HepG2 (cell line): ENCODE results near the gene KRT79. TPM values are rescaled to one million over a fixed set of nuclear protein-coding genes. Genes with fewer than 3 reads are reported as not detected.

Experiments used
- ATAC-seq: fragments of 200-7000 bp; cut with Tn5 transposase; 3 replicates; pipeline ENCODE4 v1.9.1; 2020; ENCODE audit warnings: mild to moderate bottlenecking, moderate library complexity
- BruUV-seq: library from RNA; stranded (reverse); fragments of 400-500 nt; replicated peaks from 2 replicates; lab custom pipeline; 2021; lab: Mats Ljungman, UMichigan
- CTCF ChIA-PET: fragments of 300-600 bp; formaldehyde crosslinking; extraction: SDS; loops from one replicate; lab custom pipeline; 2021; ENCODE audit warnings: low total read pairs, inconsistent platforms, low intra/inter-chr PET ratio; lab: Yijun Ruan, JAX
- POLR2A ChIA-PET: fragments of 350-600 bp; sonication (Branson Sonifier 250); formaldehyde crosslinking; loops from one replicate; lab custom pipeline; 2020; ENCODE audit warnings: antibody characterized with exemption, inconsistent platforms; lab: Yijun Ruan, JAX
- DNase-seq: peaks from one replicate; pipeline ENCODE4 v3.0.0-alpha.2; 2015; ENCODE audit warnings: low spot score
- FAIRE-seq: peaks from 3 replicates; lab custom pipeline; 2011; peaks lifted over from hg19 to GRCh38; lab: Jason Lieb, UNC
- H2AFZ ChIP-seq: one replicate; pipeline ENCODE4 v1.6.1; 2011; ENCODE audit warnings: low read length, inconsistent platforms
- H3K27ac ChIP-seq: fragments of 300-600 bp; 3 replicates; pipeline ENCODE4 v1.8.0; 2011; ENCODE audit warnings: mixed run types, mild to moderate bottlenecking, mixed read lengths, low read length, inconsistent platforms; ENCODE audit not compliant: insufficient read depth; ENCODE audit errors: extremely low read length
- H3K27me3 ChIP-seq, 2 experiments: fragments of 200-600 bp in 1 of 2; 2 replicates in 1 of 2; 3 replicates in 1 of 2; pipeline versions ENCODE4 v1.6.0 to v1.8.0; 2011; ENCODE audit warnings: low read length in 2 of 2, mild to moderate bottlenecking in 2 of 2, moderate library complexity in 2 of 2, inconsistent platforms in 1 of 2; ENCODE audit not compliant: insufficient read depth in 2 of 2, control insufficient read depth in 1 of 2
- H3K36me3 ChIP-seq, 2 experiments: fragments of 200-600 bp in 1 of 2; replicated peaks in 1 of 2; 2 replicates in 1 of 2; 3 replicates in 1 of 2; pipeline versions ENCODE4 v1.5.1 to v1.8.0; 2011; ENCODE audit warnings: low read length in 2 of 2, inconsistent platforms in 1 of 2; ENCODE audit not compliant: insufficient read depth in 2 of 2, control insufficient read depth in 1 of 2
- H3K4me1 ChIP-seq: 2 replicates; pipeline ENCODE4 v1.5.1; 2012; ENCODE audit warnings: low read length, inconsistent platforms; ENCODE audit not compliant: insufficient read depth
- H3K4me2 ChIP-seq: 2 replicates; pipeline ENCODE4 v1.6.0; 2011; ENCODE audit warnings: low read depth, low read length, inconsistent platforms
- H3K4me3 ChIP-seq, 3 experiments: fragments of 200-600 bp in 1 of 3; sonication (generic), shearing (Covaris generic) in 1 of 3; replicated peaks in 1 of 3; 2 replicates each; pipeline ENCODE4 v1.5.1; 2011 to 2016; ENCODE audit warnings: low read length in 3 of 3, inconsistent platforms in 2 of 3, low read depth in 2 of 3, mild to moderate bottlenecking in 2 of 3, control low read depth in 1 of 3, mixed read lengths in 1 of 3; ENCODE audit not compliant: insufficient read depth in 1 of 3
- H3K79me2 ChIP-seq: one replicate; pipeline ENCODE4 v1.6.1; 2011; ENCODE audit warnings: low read length, inconsistent platforms; ENCODE audit not compliant: insufficient read depth
- H3K9ac ChIP-seq: 2 replicates; pipeline ENCODE4 v1.6.0; 2011; ENCODE audit warnings: mild to moderate bottlenecking, low read depth, low read length, inconsistent platforms; ENCODE audit not compliant: insufficient read depth
- H3K9me3 ChIP-seq: 2 replicates; pipeline ENCODE4 v1.5.1; 2012; ENCODE audit warnings: mild to moderate bottlenecking, low read length
- H4K20me1 ChIP-seq: 2 replicates; pipeline ENCODE4 v1.6.0; 2011; ENCODE audit warnings: inconsistent platforms, mild to moderate bottlenecking, low read length, moderate library complexity; ENCODE audit not compliant: insufficient read depth
- ARHGAP35 ChIP-seq: sonication (generic); formaldehyde crosslinking; IDR thresholded peaks from 2 replicates; pipeline ENCODE4 v1.9.0; 2022; ENCODE audit warnings: mild to moderate bottlenecking, inconsistent platforms, moderate library complexity, missing genetic modification reagents, borderline replicate concordance
- ARNT ChIP-seq: fragments of 450-650 bp; IDR thresholded peaks from 2 replicates; pipeline ENCODE4 v1.6.1; 2017
- ARNTL ChIP-seq: sonication (generic); formaldehyde crosslinking; IDR thresholded peaks from 2 replicates; pipeline ENCODE4 v1.4.0; 2020; ENCODE audit warnings: mild to moderate bottlenecking, missing genetic modification reagents
- CEBPG ChIP-seq: IDR thresholded peaks from 2 replicates; pipeline ENCODE4 v1.6.1; 2016
- DRAP1 ChIP-seq: IDR thresholded peaks from 2 replicates; pipeline ENCODE4 v1.6.1; 2016; ENCODE audit warnings: missing genetic modification reagents, missing compliant biosample characterization
- HNF4A ChIP-seq: sonication (generic); formaldehyde crosslinking; IDR thresholded peaks from 2 replicates; pipeline ENCODE4 v1.4.0; 2020; ENCODE audit warnings: missing genetic modification reagents
- MLXIP ChIP-seq: sonication (generic); formaldehyde crosslinking; IDR thresholded peaks from 2 replicates; pipeline ENCODE4 v1.9.0; 2021; ENCODE audit warnings: missing genetic modification reagents, borderline replicate concordance
- MTF1 ChIP-seq: sonication (generic); formaldehyde crosslinking; IDR thresholded peaks from 2 replicates; pipeline ENCODE4 v1.5.0; 2020; ENCODE audit warnings: missing genetic modification reagents
- NCOA1 ChIP-seq: sonication (generic); formaldehyde crosslinking; IDR thresholded peaks from 2 replicates; pipeline ENCODE4 v1.9.0; 2021; ENCODE audit warnings: missing genetic modification reagents
- NFE2L2 ChIP-seq: fragments of 150-350 bp; IDR thresholded peaks from 2 replicates; pipeline ENCODE4 v1.6.1; 2014; ENCODE audit warnings: low read length
- PATZ1 ChIP-seq: sonication (generic); formaldehyde crosslinking; IDR thresholded peaks from 2 replicates; pipeline ENCODE4 v1.4.0; 2020; ENCODE audit warnings: missing genetic modification reagents
- PITX1 ChIP-seq: sonication (generic); formaldehyde crosslinking; IDR thresholded peaks from 2 replicates; pipeline ENCODE4 v1.5.1; 2020; ENCODE audit warnings: mild to moderate bottlenecking, missing genetic modification reagents
- SMAD3 ChIP-seq: sonication (generic); formaldehyde crosslinking; IDR thresholded peaks from 2 replicates; pipeline ENCODE4 v1.4.0; 2020; ENCODE audit warnings: missing genetic modification reagents
- ZBTB38 ChIP-seq: sonication (generic); formaldehyde crosslinking; IDR thresholded peaks from 2 replicates; pipeline ENCODE4 v1.5.1; 2020; ENCODE audit warnings: mild to moderate bottlenecking, missing genetic modification reagents
- ZBTB7B ChIP-seq: sonication (generic); formaldehyde crosslinking; IDR thresholded peaks from 2 replicates; pipeline ENCODE4 v1.4.0; 2020; ENCODE audit warnings: missing genetic modification reagents
- ZGPAT ChIP-seq: IDR thresholded peaks from 2 replicates; pipeline ENCODE4 v1.6.1; 2016; ENCODE audit warnings: mild to moderate bottlenecking
- ZNF12 ChIP-seq: sonication (generic); formaldehyde crosslinking; IDR thresholded peaks from 2 replicates; pipeline ENCODE4 v1.5.0; 2020; ENCODE audit warnings: missing genetic modification reagents
- ZNF691 ChIP-seq: sonication (generic); formaldehyde crosslinking; IDR thresholded peaks from 2 replicates; pipeline ENCODE4 v1.4.0; 2020; ENCODE audit warnings: missing genetic modification reagents, low read depth, mild to moderate bottlenecking, borderline replicate concordance
- WGBS: methylation state at CpG from one replicate; pipeline ENCODE4 v1.1.6; 2017; ENCODE audit warnings: low lambda C conversion rate; 5-methylcytosine and 5-hydroxymethylcytosine counted together
- in situ Hi-C: cut with HindIII; loops from 2 replicates; pipeline ENCODE4 v1.10.0; 2017; ENCODE audit warnings: low pct_unique_long_range_greater_than_20kb; ENCODE audit not compliant: extremely low pct_ligation_motif_present
- intact Hi-C: fragments of 100-400 bp; cut with micrococcal nuclease; formaldehyde crosslinking; loops from one replicate; pipeline ENCODE4 v1.10.0; 2022; ENCODE audit not compliant: unreplicated experiment
- polyA plus RNA-seq, 8 experiments: library from polyadenylated mRNA; depleted of rRNA in 3 of 8; stranded (reverse) in 7 of 8; unstranded in 1 of 8; fragments of >200 nt; fragmentation: Illumina TruSeq in 4 of 8; extraction: Trizol in 4 of 8; gene quantifications; 2 replicates each; pipeline versions ENCODE4 v1.2.1 to v1.2.3, GENCODE V29; 2011 to 2016; ENCODE audit warnings: low read depth in 4 of 8, missing spikeins in 1 of 8, mixed read lengths in 1 of 8; ENCODE audit not compliant: insufficient read depth in 1 of 8
- total RNA-seq, 5 experiments: library from RNA; depleted of rRNA; stranded (reverse); fragments of >200 nt; fragmentation: Illumina TruSeq; extraction: Trizol; gene quantifications; 2 replicates each; pipeline ENCODE4 v1.2.3, GENCODE V29; 2016; ENCODE audit warnings: low read depth in 1 of 5

KRT79 gene
- total and polyA plus RNA-seq, 2 of the 13 experiments (the other 11 are each of a cell fraction or from before 2014, with no cell fraction given): 0.09 TPM; not detected in 1

- no TSS peak for BruUV-seq
- CTCF ChIA-PET: no interaction called here
- no peak overlapping the region for H3K4me2 ChIP-seq
- H3K4me1 ChIP-seq: no peaks in the 10 kb centered on the region
- no peaks in the 10 kb centered on the region for H3K9me3 ChIP-seq
- no peak for FAIRE-seq
- no peaks in the 10 kb centered on the region for H3K79me2 ChIP-seq
- in situ Hi-C loops: no loop called here
- no peak for TF ChIP-seq HNF4A (CRISPR knock-in tag)
- TF ChIP-seq ZNF12: no peak
- TF ChIP-seq DRAP1 (CRISPR knock-in tag): no peak
- TF ChIP-seq ARNTL: no peak
- no peak for TF ChIP-seq NFE2L2
- TF ChIP-seq CEBPG (CRISPR knock-in tag): no peak
- TF ChIP-seq ZBTB7B: no peak
- TF ChIP-seq PATZ1: no peak
- TF ChIP-seq MTF1 (CRISPR knock-in tag): no peak
- no peak for TF ChIP-seq ZGPAT (CRISPR knock-in tag)
- TF ChIP-seq ZBTB38: no peak
- no peak for TF ChIP-seq ARHGAP35 (CRISPR knock-in tag)
- TF ChIP-seq NCOA1 (CRISPR knock-in tag): no peak
- no peak for TF ChIP-seq MLXIP (CRISPR knock-in tag)
- TF ChIP-seq ZNF691 (CRISPR knock-in tag): no peak
- TF ChIP-seq ARNT: no peak
- no peak for TF ChIP-seq SMAD3 (CRISPR knock-in tag)
- TF ChIP-seq PITX1: no peak
- H3K9ac ChIP-seq: no peak overlapping the region
- H2AFZ ChIP-seq: no peak overlapping the region
- DNase-seq: no peak
- H3K4me3 ChIP-seq: no peak overlapping the region
- no peaks in the 10 kb centered on the region for H3K36me3 ChIP-seq
- no peak for ATAC-seq
- POLR2A ChIA-PET: no interaction called here
- 27% methylated on average over 4 of the region's 8 CpGs for WGBS
- H4K20me1 ChIP-seq: no peaks in the 10 kb centered on the region
- H3K27ac ChIP-seq: no peak overlapping the region
- intact Hi-C loops: no loop called here
- peaks cover 4 to 43% of the 10 kb centered on the region in 2 experiments; a peak in 4 of 5 replicates for H3K27me3 ChIP-seq
Observed at GRCh38 chr12:52817003-52817698, 17.0 kb downstream of the KRT79 start.
